Hepatocyte (in vitro differentiated cells): ENCODE results near the gene COCH. TPM values are rescaled to one million over a fixed set of nuclear protein-coding genes. Genes with fewer than 3 reads are reported as not detected.
"Not testable (repeated sequence)": the region's sequence is repeated elsewhere in the genome, so short reads cannot be mapped to it uniquely, and the experiment has no call there.

ENCODE experiments used
- DNase-seq: peaks from one replicate; pipeline ENCODE4 v3.0.0-alpha.2; 2016; ENCODE audit warnings: low spot score
- H2AFZ ChIP-seq: fragments of 200-600 bp; sonication (generic); 2 replicates; pipeline ENCODE4 v1.6.0; 2016; ENCODE audit warnings: antibody characterized with exemption, mild to moderate bottlenecking
- H3K27ac ChIP-seq: fragments of 200-600 bp; sonication (generic); 2 replicates; pipeline ENCODE4 v1.5.1; 2016; ENCODE audit warnings: mild to moderate bottlenecking
- H3K27me3 ChIP-seq: fragments of 200-600 bp; sonication (generic); 2 replicates; pipeline ENCODE4 v1.6.1; 2016
- H3K36me3 ChIP-seq: fragments of 200-600 bp; sonication (generic); replicated peaks from 2 replicates; pipeline ENCODE4 v1.5.1; 2016; ENCODE audit warnings: low read depth; ENCODE audit not compliant: insufficient read depth
- H3K4me1 ChIP-seq: fragments of 200-600 bp; sonication (generic); 2 replicates; pipeline ENCODE4 v1.5.1; 2016; ENCODE audit warnings: mild to moderate bottlenecking, moderate library complexity; ENCODE audit not compliant: insufficient read depth
- H3K4me2 ChIP-seq: fragments of 200-600 bp; sonication (generic); 2 replicates; pipeline ENCODE4 v1.6.0; 2016
- H3K4me3 ChIP-seq: fragments of 200-600 bp; sonication (generic); 2 replicates; pipeline ENCODE4 v1.5.1; 2016; ENCODE audit warnings: mild to moderate bottlenecking
- H3K79me2 ChIP-seq: fragments of 200-600 bp; sonication (generic); 2 replicates; pipeline ENCODE4 v1.6.0; 2017; ENCODE audit warnings: mild to moderate bottlenecking
- H3K9me2 ChIP-seq: fragments of 200-600 bp; sonication (generic); replicated peaks from 2 replicates; pipeline ENCODE4 v1.6.0; 2017; ENCODE audit warnings: mild to moderate bottlenecking; ENCODE audit not compliant: insufficient read depth
- H3K9me3 ChIP-seq: fragments of 200-600 bp; sonication (generic); 2 replicates; pipeline ENCODE4 v1.5.1; 2016; ENCODE audit warnings: low read depth, mild to moderate bottlenecking
- H4K20me1 ChIP-seq: fragments of 200-600 bp; sonication (generic); 2 replicates; pipeline ENCODE4 v1.6.0; 2016; ENCODE audit warnings: mild to moderate bottlenecking; ENCODE audit not compliant: insufficient read depth, poor library complexity, severe bottlenecking
- EZH2 ChIP-seq: fragments of 200-600 bp; sonication (generic); IDR thresholded peaks from 2 replicates; pipeline ENCODE4 v1.6.1; 2016; ENCODE audit warnings: antibody characterized with exemption, mild to moderate bottlenecking, borderline replicate concordance
- EZH2phosphoT487 ChIP-seq: fragments of 200-600 bp; sonication (generic); IDR thresholded peaks from one replicate; pipeline ENCODE4 v1.6.1; 2018; ENCODE audit warnings: antibody characterized with exemption, mild to moderate bottlenecking, low read depth, moderate library complexity; ENCODE audit not compliant: unreplicated experiment, severe bottlenecking
- WGBS: methylation state at CpG from one replicate; pipeline ENCODE4 v1.1.6; 2016; ENCODE audit warnings: low lambda C conversion rate; ENCODE audit errors: missing lambda C conversion rate; 5-methylcytosine and 5-hydroxymethylcytosine counted together
- polyA plus RNA-seq: library from polyadenylated mRNA; unstranded; fragments of >200 nt; fragmentation: Nextera tagmentation; extraction: Ambion mirVana; gene quantifications from 2 replicates; pipeline ENCODE4 v1.2.1, GENCODE V29; 2016
- total RNA-seq: library from RNA; depleted of rRNA; stranded (reverse); fragments of >200 nt; gene quantifications from 2 replicates; pipeline ENCODE4 v1.2.3, GENCODE V29; 2014
- TF ChIP-seq, protein P1 (sequence below): fragments of 200-600 bp; sonication (generic); IDR thresholded peaks from 2 replicates; pipeline ENCODE4 v1.5.1; 2016; ENCODE audit warnings: antibody characterized with exemption, mild to moderate bottlenecking; ENCODE audit not compliant: poor library complexity

Gene COCH
- total and polyA plus RNA-seq, 2 experiments from 2014 or later, result 2.0 to 3.3 TPM

- no peaks in the 10 kb centered on the region for H3K36me3 ChIP-seq
- no peaks in the 10 kb centered on the region for H3K27me3 ChIP-seq
- H3K79me2 ChIP-seq, result no peaks in the 10 kb centered on the region
- 84% methylated on average over 1 of the region's 1 CpG for WGBS
- H3K4me2 ChIP-seq, result no peak overlapping the region
- H3K9me2 ChIP-seq, result no peaks in the 10 kb centered on the region
- no peaks in the 10 kb centered on the region for H4K20me1 ChIP-seq
- no peak overlapping the region for H3K4me3 ChIP-seq
- no peak overlapping the region for H2AFZ ChIP-seq
- no peaks in the 10 kb centered on the region for H3K9me3 ChIP-seq
- DNase-seq, result no peak
- TF ChIP-seq EZH2 (no peak), EZH2phosphoT487 (no peak)
- TF ChIP-seq, protein P1, sequence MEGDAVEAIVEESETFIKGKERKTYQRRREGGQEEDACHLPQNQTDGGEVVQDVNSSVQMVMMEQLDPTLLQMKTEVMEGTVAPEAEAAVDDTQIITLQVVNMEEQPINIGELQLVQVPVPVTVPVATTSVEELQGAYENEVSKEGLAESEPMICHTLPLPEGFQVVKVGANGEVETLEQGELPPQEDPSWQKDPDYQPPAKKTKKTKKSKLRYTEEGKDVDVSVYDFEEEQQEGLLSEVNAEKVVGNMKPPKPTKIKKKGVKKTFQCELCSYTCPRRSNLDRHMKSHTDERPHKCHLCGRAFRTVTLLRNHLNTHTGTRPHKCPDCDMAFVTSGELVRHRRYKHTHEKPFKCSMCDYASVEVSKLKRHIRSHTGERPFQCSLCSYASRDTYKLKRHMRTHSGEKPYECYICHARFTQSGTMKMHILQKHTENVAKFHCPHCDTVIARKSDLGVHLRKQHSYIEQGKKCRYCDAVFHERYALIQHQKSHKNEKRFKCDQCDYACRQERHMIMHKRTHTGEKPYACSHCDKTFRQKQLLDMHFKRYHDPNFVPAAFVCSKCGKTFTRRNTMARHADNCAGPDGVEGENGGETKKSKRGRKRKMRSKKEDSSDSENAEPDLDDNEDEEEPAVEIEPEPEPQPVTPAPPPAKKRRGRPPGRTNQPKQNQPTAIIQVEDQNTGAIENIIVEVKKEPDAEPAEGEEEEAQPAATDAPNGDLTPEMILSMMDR, result no peak
- H3K27ac ChIP-seq, result no peak overlapping the region
- H3K4me1 ChIP-seq, result no peaks in the 10 kb centered on the region
Measured at GRCh38 chr14:30921305-30921704, 46.9 kb downstream of the COCH start.

DNA sequence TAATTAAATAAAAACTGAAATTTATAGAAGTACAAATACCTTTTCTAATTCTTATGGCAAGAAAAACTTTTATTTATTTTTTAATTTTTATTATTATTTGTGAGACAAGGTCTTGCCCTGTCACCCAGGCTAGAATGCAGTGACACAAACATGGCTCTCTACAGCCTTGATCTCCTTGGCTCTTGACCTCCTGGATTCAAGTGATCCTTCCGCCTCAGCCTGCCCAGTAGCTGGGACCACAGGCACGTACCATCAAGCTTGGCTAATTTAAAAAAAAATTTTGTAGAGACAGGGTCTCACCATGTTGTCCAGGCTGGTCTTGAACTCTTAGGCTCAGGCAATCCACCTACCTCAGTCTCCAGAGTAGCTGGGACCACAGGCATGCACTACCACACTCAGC, 47.4 kb downstream of the COCH start:
- Histone ChIP-seq H3K4me1 (no peaks in the 10 kb centered on the region), H3K4me2 (no peak overlapping the region), H3K9me3 (no peaks in the 10 kb centered on the region), H3K36me3 (no peaks in the 10 kb centered on the region), H3K27ac (no peak overlapping the region), H4K20me1 (no peaks in the 10 kb centered on the region), H3K79me2 (no peaks in the 10 kb centered on the region), H3K9me2 (no peaks in the 10 kb centered on the region), H3K4me3 (no peak overlapping the region), H2AFZ (no peak overlapping the region), H3K27me3 (no peaks in the 10 kb centered on the region)
- TF ChIP-seq EZH2phosphoT487, result no peak
- TF ChIP-seq, protein P1, result no peak
- no peak for TF ChIP-seq EZH2
- no peak for DNase-seq
- 97% methylated on average over 2 of the region's 2 CpGs for WGBS

DNA sequence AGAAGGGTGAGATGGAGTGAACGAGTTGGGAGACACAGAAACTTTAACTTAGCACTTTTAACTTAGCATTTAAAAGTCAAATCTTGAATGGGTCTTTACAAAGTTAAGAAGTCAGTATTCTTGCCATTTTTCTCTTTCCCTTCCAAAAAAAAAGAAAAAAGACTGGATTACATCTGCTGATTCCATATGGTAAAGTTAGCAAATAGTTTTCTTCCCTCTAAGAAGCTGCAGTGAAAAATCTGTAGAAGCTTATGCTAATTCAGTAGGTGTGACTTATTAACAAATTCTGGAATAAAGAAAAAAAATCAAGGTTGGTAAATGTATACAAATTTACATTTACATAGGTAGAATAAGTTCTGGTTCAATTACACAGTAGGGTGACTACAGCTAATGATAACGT, 50.9 kb downstream of the COCH start:
- TF ChIP-seq EZH2phosphoT487 (no peak), EZH2 (no peak)
- TF ChIP-seq, protein P1, result no peak
- Histone ChIP-seq H3K9me3 (no peaks in the 10 kb centered on the region), H3K4me3 (no peak overlapping the region), H3K36me3 (no peaks in the 10 kb centered on the region), H3K9me2 (no peaks in the 10 kb centered on the region), H4K20me1 (peaks cover 8% of the 10 kb centered on the region), H3K27me3 (no peaks in the 10 kb centered on the region), H3K4me2 (no peak overlapping the region), H2AFZ (no peak overlapping the region), H3K27ac (no peak overlapping the region), H3K79me2 (peaks cover 8% of the 10 kb centered on the region), H3K4me1 (no peaks in the 10 kb centered on the region)
- no peak for DNase-seq
- 93% methylated on average over 2 of the region's 2 CpGs for WGBS

GRCh38 chr14:30928462-30928861, 54.1 kb downstream of the COCH start:
- Histone ChIP-seq H3K27me3 (no peaks in the 10 kb centered on the region), H3K4me3 (no peak overlapping the region)
- TF ChIP-seq EZH2, result no peak
- no peak for TF ChIP-seq EZH2phosphoT487
- TF ChIP-seq, protein P1, result no peak

GRCh38 chr14:30933937-30934336, 59.6 kb downstream of the COCH start:
- not testable (repeated sequence) for H3K9me2 ChIP-seq, H2AFZ ChIP-seq, H3K36me3 ChIP-seq, H3K4me2 ChIP-seq, H3K27ac ChIP-seq, H3K4me1 ChIP-seq, H3K27me3 ChIP-seq, H3K4me3 ChIP-seq, H4K20me1 ChIP-seq, H3K9me3 ChIP-seq, DNase-seq
- H3K79me2 ChIP-seq, result peaks cover 12% of the 10 kb centered on the region
- WGBS, result 97% methylated on average over 13 of the region's 13 CpGs

More at GRCh38 chr14:30928462-30928861, 54.1 kb downstream of the COCH start:
- H3K4me2 ChIP-seq, result no peak overlapping the region
- peaks cover 12% of the 10 kb centered on the region for H3K79me2 ChIP-seq
- H3K4me1 ChIP-seq, result no peaks in the 10 kb centered on the region
- peaks cover 10% of the 10 kb centered on the region for H4K20me1 ChIP-seq
- H3K9me3 ChIP-seq, result no peaks in the 10 kb centered on the region
- no peak for DNase-seq
- no peak overlapping the region for H2AFZ ChIP-seq
- H3K9me2 ChIP-seq, result no peaks in the 10 kb centered on the region
- H3K36me3 ChIP-seq, result no peaks in the 10 kb centered on the region
- H3K27ac ChIP-seq, result no peak overlapping the region
